Activated CD4-positive, alpha-beta T cell treated with anti-CD3 and anti-CD28 coated beads, Interleukin-2, amount 10 ng/mL, durations not matched to agents 24 days and 14 days (primary cell): ENCODE measurements around the gene SHANK3. TPM values are rescaled to one million over a fixed set of nuclear protein-coding genes. Genes with fewer than 3 reads are reported as not detected.

Experiments
- DNase-seq: peaks from one replicate; pipeline ENCODE4 v3.0.0; 2022
- H3K27ac Mint-ChIP-seq: one replicate; pipeline ENCODE4 v1.8.0; 2022; ENCODE audit warnings: mild to moderate bottlenecking, mixed read lengths
- H3K27me3 Mint-ChIP-seq: one replicate; pipeline ENCODE4 v1.8.0; 2022; ENCODE audit warnings: mixed read lengths
- H3K36me3 Mint-ChIP-seq: one replicate; pipeline ENCODE4 v1.8.0; 2022; ENCODE audit warnings: low read depth, mild to moderate bottlenecking, mixed read lengths
- H3K4me1 Mint-ChIP-seq: one replicate; pipeline ENCODE4 v1.8.0; 2021; ENCODE audit warnings: mixed read lengths
- H3K4me3 Mint-ChIP-seq: one replicate; pipeline ENCODE4 v1.8.0; 2022; ENCODE audit warnings: mild to moderate bottlenecking, moderate library complexity, mixed read lengths
- H3K9me3 Mint-ChIP-seq: one replicate; pipeline ENCODE4 v1.8.0; 2021; ENCODE audit warnings: mixed read lengths
- intact Hi-C: fragments of 100-400 bp; cut with micrococcal nuclease; formaldehyde crosslinking; loops from one replicate; pipeline ENCODE4 v1.15.1; 2023
- total RNA-seq: library from RNA; stranded (reverse); gene quantifications from 2 replicates; pipeline ENCODE4 v1.2.3, GENCODE V29; 2022

The SHANK3 gene
- total RNA-seq = 0.17 and 0.21 TPM in 2 replicates

GRCh38 chr22:50672471-50673230 is at the start of gene SHANK3:
SHANK3 (plus strand) TSS chr22:50672823.
- intact Hi-C loops = no loop called here
- peak within 1 kb of the TSS; percentile 59 for H3K4me3 Mint-ChIP-seq
- H3K27me3 Mint-ChIP-seq = peaks cover 54% of the 10 kb centered on the region
- no peak within 1 kb of the TSS for H3K27ac Mint-ChIP-seq
- H3K36me3 Mint-ChIP-seq = no peaks in the 10 kb centered on the region
- H3K4me1 Mint-ChIP-seq = peaks cover 5% of the 10 kb centered on the region
- H3K9me3 Mint-ChIP-seq = no peaks in the 10 kb centered on the region
- peak; percentile 34 for DNase-seq

- DNase-seq = no peak
- Mint-ChIP-seq H3K9me3 (no peaks in the 10 kb centered on the region), H3K27ac (no peak overlapping the region), H3K27me3 (no peaks in the 10 kb centered on the region), H3K36me3 (peaks cover 9% of the 10 kb centered on the region), H3K4me3 (peak overlapping the region; percentile 14), H3K4me1 (peaks cover 46% of the 10 kb centered on the region)
- intact Hi-C loops = loop anchor here (5.0 kb wide), 1 partner anchor 68 kb away; no protein-coding TSS in a partner anchor
These were observed 48.1 kb upstream of the SHANK3 start for GRCh38 chr22:50624347-50625130.

GRCh38 chr22:50625131-50625567 is 47.5 kb upstream of the SHANK3 start:
- DNase-seq = no peak
- intact Hi-C loops = loop anchor here (5.0 kb wide), 1 partner anchor 67 kb away; no protein-coding TSS in a partner anchor
- Mint-ChIP-seq H3K4me3 (no peak overlapping the region), H3K36me3 (peaks cover 9% of the 10 kb centered on the region), H3K27me3 (no peaks in the 10 kb centered on the region), H3K9me3 (no peaks in the 10 kb centered on the region), H3K27ac (no peak overlapping the region), H3K4me1 (peaks cover 42% of the 10 kb centered on the region)

- DNase-seq = no peak
- Mint-ChIP-seq H3K36me3 (peaks cover 9% of the 10 kb centered on the region), H3K4me3 (no peak overlapping the region), H3K9me3 (no peaks in the 10 kb centered on the region), H3K4me1 (peaks cover 37% of the 10 kb centered on the region), H3K27ac (no peak overlapping the region), H3K27me3 (no peaks in the 10 kb centered on the region)
- intact Hi-C loops = loop anchor here (5.0 kb wide), 1 partner anchor 67 kb away; no protein-coding TSS in a partner anchor
These were observed 46.9 kb upstream of the SHANK3 start for GRCh38 chr22:50625568-50626313.

- no peak for DNase-seq
- Mint-ChIP-seq H3K4me3 (peak overlapping the region; percentile 79), H3K36me3 (peaks cover 9% of the 10 kb centered on the region), H3K4me1 (peaks cover 30% of the 10 kb centered on the region), H3K9me3 (no peaks in the 10 kb centered on the region), H3K27me3 (no peaks in the 10 kb centered on the region), H3K27ac (peak overlapping the region; percentile 79)
- intact Hi-C loops = loop anchor here (5.0 kb wide), 1 partner anchor 66 kb away; no protein-coding TSS in a partner anchor
These were observed 46.2 kb upstream of the SHANK3 start for GRCh38 chr22:50626314-50626849.

GRCh38 chr22:50626850-50627641 is 45.6 kb upstream of the SHANK3 start:
- DNase-seq = no peak
- intact Hi-C loops = loop anchor here (5.0 kb wide), 1 partner anchor 65 kb away; no protein-coding TSS in a partner anchor
- Mint-ChIP-seq H3K4me1 (peaks cover 24% of the 10 kb centered on the region), H3K9me3 (no peaks in the 10 kb centered on the region), H3K36me3 (peaks cover 9% of the 10 kb centered on the region), H3K27ac (peak overlapping the region; percentile 79), H3K27me3 (no peaks in the 10 kb centered on the region), H3K4me3 (peak overlapping the region; percentile 94)

GRCh38 chr22:50627642-50628542 is 44.7 kb upstream of the SHANK3 start, which contains the start of gene ARSA:
ARSA (minus strand) TSS chr22:50628152; CDS start chr22:50627779, 373 bp downstream.
- Mint-ChIP-seq H3K4me1 (peaks cover 16% of the 10 kb centered on the region), H3K27ac (peak within 1 kb of the TSS; percentile 75), H3K4me3 (peak within 1 kb of the TSS; percentile 94), H3K36me3 (peaks cover 9% of the 10 kb centered on the region), H3K9me3 (no peaks in the 10 kb centered on the region), H3K27me3 (no peaks in the 10 kb centered on the region)
- intact Hi-C loops = loop anchor here (2.0 to 5.0 kb wide), 2 partner anchors 45 to 64 kb away; partner anchors contain the start of gene CHKB
- DNase-seq = peak; percentile 94

GRCh38 chr22:50628543-50629134 is 44.0 kb upstream of the SHANK3 start:
- intact Hi-C loops = loop anchor here (2.0 to 5.0 kb wide), 2 partner anchors 46 to 64 kb away; partner anchors contain the start of gene CHKB
- DNase-seq = no peak
- peak overlapping the region; percentile 94 for H3K4me3 Mint-ChIP-seq
- peak overlapping the region; percentile 72 for H3K27ac Mint-ChIP-seq
- H3K9me3 Mint-ChIP-seq = no peaks in the 10 kb centered on the region
- H3K4me1 Mint-ChIP-seq = peaks cover 14% of the 10 kb centered on the region
- H3K27me3 Mint-ChIP-seq = peaks cover 2% of the 10 kb centered on the region
- H3K36me3 Mint-ChIP-seq = peaks cover 9% of the 10 kb centered on the region

- no peak for DNase-seq
- no peak overlapping the region for H3K4me3 Mint-ChIP-seq
- H3K27ac Mint-ChIP-seq = no peak overlapping the region
- H3K36me3 Mint-ChIP-seq = peaks cover under 1% of the 10 kb centered on the region
- peaks cover 14% of the 10 kb centered on the region for H3K4me1 Mint-ChIP-seq
- peaks cover 4% of the 10 kb centered on the region for H3K27me3 Mint-ChIP-seq
- H3K9me3 Mint-ChIP-seq = no peaks in the 10 kb centered on the region
- intact Hi-C loops = no loop called here
These were observed 42.2 kb upstream of the SHANK3 start for GRCh38 chr22:50630376-50630775.

GRCh38 chr22:50633086-50633485 is 39.5 kb upstream of the SHANK3 start:
- no peak overlapping the region for H3K27ac Mint-ChIP-seq
- H3K36me3 Mint-ChIP-seq = no peaks in the 10 kb centered on the region
- H3K4me1 Mint-ChIP-seq = peaks cover 12% of the 10 kb centered on the region
- H3K27me3 Mint-ChIP-seq = peaks cover 7% of the 10 kb centered on the region
- intact Hi-C loops = no loop called here
- H3K4me3 Mint-ChIP-seq = no peak overlapping the region
- DNase-seq = no peak
- H3K9me3 Mint-ChIP-seq = no peaks in the 10 kb centered on the region

- DNase-seq = no peak
- intact Hi-C loops = no loop called here
- Mint-ChIP-seq H3K27me3 (peaks cover 7% of the 10 kb centered on the region), H3K27ac (no peak overlapping the region), H3K4me1 (peaks cover 6% of the 10 kb centered on the region), H3K9me3 (no peaks in the 10 kb centered on the region), H3K36me3 (no peaks in the 10 kb centered on the region), H3K4me3 (no peak overlapping the region)
These were observed 38.9 kb upstream of the SHANK3 start for GRCh38 chr22:50633771-50634170.
